Liver (tissue), 9 donors: ENCODE results near the gene CRB2. TPM values are rescaled to one million over a fixed set of nuclear protein-coding genes. Genes with fewer than 3 reads are reported as not detected.
A peak's percentile ranks its signal among the peaks of the same experiment; 100 is the strongest.

Source experiments
- DNase-seq: peaks from one replicate; pipeline ENCODE4 v3.0.0-alpha.2; 2017; ENCODE audit warnings: low spot score
- H3K27ac ChIP-seq, 2 donors: one replicate each; pipeline ENCODE4 v1.7.0; 2013; ENCODE audit warnings: inconsistent platforms in 2 of 2, low read length in 2 of 2, control low read depth in 1 of 2, low read depth in 1 of 2, mild to moderate bottlenecking in 1 of 2
- H3K27me3 ChIP-seq, 4 donors: one replicate each; pipeline versions ENCODE4 v1.6.1 to v1.7.0; 2013; ENCODE audit warnings: low read length in 3 of 4, inconsistent platforms in 1 of 4, mild to moderate bottlenecking in 1 of 4, moderate library complexity in 1 of 4; ENCODE audit not compliant: control insufficient read depth in 4 of 4, insufficient read depth in 4 of 4
- H3K36me3 ChIP-seq, 4 donors: one replicate each; pipeline versions ENCODE4 v1.6.1 to v1.7.0; 2013; ENCODE audit warnings: low read length in 3 of 4, mild to moderate bottlenecking in 3 of 4, low read depth in 1 of 4, moderate library complexity in 1 of 4; ENCODE audit not compliant: control insufficient read depth in 4 of 4, insufficient read depth in 3 of 4
- H3K4me1 ChIP-seq, 4 donors: one replicate each; pipeline versions ENCODE4 v1.6.1 to v1.7.0; 2013; ENCODE audit warnings: low read length in 3 of 4, mild to moderate bottlenecking in 3 of 4, moderate library complexity in 1 of 4; ENCODE audit not compliant: control insufficient read depth in 4 of 4, insufficient read depth in 4 of 4
- H3K4me3 ChIP-seq, 3 donors: one replicate each; pipeline versions ENCODE4 v1.6.1 to v1.7.0; 2013; ENCODE audit warnings: low read length in 3 of 3, control low read depth in 1 of 3, low read depth in 1 of 3, mild to moderate bottlenecking in 1 of 3
- H3K9ac ChIP-seq, 2 donors: one replicate each; pipeline ENCODE4 v1.7.0; 2013; ENCODE audit warnings: low read length in 2 of 2, mild to moderate bottlenecking in 2 of 2, moderate library complexity in 2 of 2, control low read depth in 1 of 2, low read depth in 1 of 2
- H3K9me3 ChIP-seq, 4 donors: one replicate each; pipeline versions ENCODE4 v1.6.1 to v1.7.0; 2013; ENCODE audit warnings: low read length in 3 of 4; ENCODE audit not compliant: control insufficient read depth in 4 of 4
- EGR1 ChIP-seq, 2 donors: IDR thresholded peaks; 2 replicates each; pipeline ENCODE4 v1.6.1; 2016 to 2018; ENCODE audit warnings: antibody characterized with exemption in 2 of 2, low read depth in 2 of 2
- FOXA1 ChIP-seq: IDR thresholded peaks from 2 replicates; pipeline ENCODE4 v1.6.1; 2016; ENCODE audit warnings: antibody characterized with exemption
- FOXA2 ChIP-seq: IDR thresholded peaks from 2 replicates; pipeline ENCODE4 v1.6.1; 2016; ENCODE audit warnings: antibody characterized with exemption
- GABPA ChIP-seq, 2 donors: IDR thresholded peaks in 1 of 2; conservative IDR thresholded peaks in 1 of 2; 2 replicates each; pipeline ENCODE4 v1.6.1; 2016; ENCODE audit warnings: antibody characterized with exemption in 2 of 2, mild to moderate bottlenecking in 1 of 2, moderate library complexity in 1 of 2
- HNF4G ChIP-seq: IDR thresholded peaks from 2 replicates; pipeline ENCODE4 v1.6.1; 2016; ENCODE audit warnings: antibody characterized with exemption
- JUND ChIP-seq, 2 donors: IDR thresholded peaks; 2 replicates each; pipeline ENCODE4 v1.6.1; 2016; ENCODE audit warnings: antibody characterized with exemption in 2 of 2
- NR2F2 ChIP-seq: IDR thresholded peaks from 2 replicates; pipeline ENCODE4 v1.6.1; 2016; ENCODE audit warnings: antibody characterized with exemption
- RAD21 ChIP-seq, 2 donors: IDR thresholded peaks; 2 replicates each; pipeline ENCODE4 v1.6.1; 2016; ENCODE audit warnings: antibody characterized with exemption in 2 of 2, mild to moderate bottlenecking in 2 of 2
- RXRA ChIP-seq, 2 donors: IDR thresholded peaks; 2 replicates each; pipeline ENCODE4 v1.6.1; 2017 to 2018; ENCODE audit warnings: antibody characterized with exemption in 2 of 2, mild to moderate bottlenecking in 1 of 2
- SP1 ChIP-seq: IDR thresholded peaks from 2 replicates; pipeline ENCODE4 v1.6.1; 2018; ENCODE audit warnings: antibody characterized with exemption, mild to moderate bottlenecking
- TAF1 ChIP-seq: conservative IDR thresholded peaks from 2 replicates; pipeline ENCODE4 v1.6.1; 2016; ENCODE audit warnings: antibody characterized with exemption, mild to moderate bottlenecking
- YY1 ChIP-seq: IDR thresholded peaks from 2 replicates; pipeline ENCODE4 v1.6.1; 2016; ENCODE audit warnings: antibody characterized with exemption, mild to moderate bottlenecking
- WGBS: extraction: QIAGEN DNeasy Blood & Tissue Kit; methylation state at CpG from one replicate; pipeline ENCODE4 v1.1.7; 2013; 5-methylcytosine and 5-hydroxymethylcytosine counted together
- polyA plus RNA-seq, 2 donors: library from polyadenylated mRNA; stranded (reverse) in 1 of 2; unstranded in 1 of 2; fragments of 200-250 nt in 1 of 2; fragments of >200 nt in 1 of 2; fragmentation: Nextera tagmentation in 1 of 2; extraction: Ambion mirVana in 1 of 2; gene quantifications; one replicate each; pipeline versions ENCODE4 v1.2.1 to v1.2.3, GENCODE V29; 2013 to 2015
- total RNA-seq, 2 donors: library from RNA; depleted of rRNA; stranded (reverse); fragments of >200 nt; gene quantifications; one replicate each; pipeline ENCODE4 v1.2.3, GENCODE V29; 2014
- TF ChIP-seq, protein P1 (sequence below): IDR thresholded peaks from 2 replicates; pipeline ENCODE4 v1.6.1; 2016; ENCODE audit warnings: antibody characterized with exemption
- TF ChIP-seq, protein P2 (sequence below): fragments of 150-350 bp; IDR thresholded peaks from 2 replicates; pipeline ENCODE4 v1.5.1; 2017; ENCODE audit warnings: improper control_type of control experiment, low read depth, low read length; ENCODE audit not compliant: missing input control
- TF ChIP-seq, protein P3 (sequence below): IDR thresholded peaks from 2 replicates; pipeline ENCODE4 v1.6.1; 2016; ENCODE audit warnings: antibody characterized with exemption
- TF ChIP-seq, protein P4 (sequence below): IDR thresholded peaks from 2 replicates; pipeline ENCODE4 v1.6.1; 2016; ENCODE audit warnings: antibody characterized with exemption, mild to moderate bottlenecking
- TF ChIP-seq, protein P5 (sequence below): IDR thresholded peaks from 2 replicates; pipeline ENCODE4 v1.6.1; 2016; ENCODE audit warnings: antibody characterized with exemption
- donor health status: healthy.
- donor health status: healthy.
- donor health status: healthy.
- donor health status: healthy.
- donor health status: healthy.

CRB2 gene
- total and polyA plus RNA-seq, 4 donors, result 1.7 TPM; not detected in 3

DNA sequence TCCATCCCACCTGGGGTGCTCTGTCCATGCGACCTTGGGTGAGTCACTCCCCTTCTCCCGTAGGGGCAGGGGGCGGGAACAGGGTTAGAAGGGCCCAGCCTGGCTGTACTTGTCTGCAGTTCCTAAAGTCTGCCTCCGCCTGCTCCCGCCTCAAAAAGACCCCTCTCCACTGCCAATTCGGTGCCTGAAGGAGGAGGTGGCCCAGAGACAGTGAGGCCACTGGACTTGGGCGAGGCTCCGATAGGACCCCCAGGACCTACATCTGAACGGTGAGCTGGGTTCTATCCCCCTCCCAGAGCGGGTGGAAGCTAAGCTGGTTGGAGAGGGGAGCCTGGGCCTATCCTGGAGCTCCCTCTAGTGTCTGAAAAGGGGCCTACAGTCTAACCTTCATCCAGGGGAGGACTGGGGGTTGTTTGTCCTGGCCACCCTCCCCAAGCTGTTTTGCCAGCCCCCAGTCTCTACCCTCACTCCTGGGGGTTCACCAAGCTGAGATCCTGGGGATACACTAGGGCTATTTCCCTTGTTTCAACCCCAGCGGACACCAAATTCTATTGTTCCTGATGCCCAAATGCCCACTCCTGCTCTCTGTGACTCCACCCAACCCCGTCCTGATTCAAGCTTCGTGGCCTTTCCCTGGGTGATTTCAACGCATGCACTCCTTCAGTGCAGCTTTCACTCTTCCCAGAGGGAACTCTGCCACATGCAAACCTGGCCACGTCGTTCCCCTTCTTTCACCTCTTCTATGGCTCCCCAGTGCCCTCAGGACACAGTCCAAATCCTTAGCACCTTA is 6.1 kb upstream of the CRB2 start:
- peak; percentile 76 for DNase-seq
- H3K27me3 ChIP-seq, result no peaks in the 10 kb centered on the region
- no peaks in the 10 kb centered on the region for H3K9me3 ChIP-seq
- no peak overlapping the region for H3K9ac ChIP-seq
- H3K4me1 ChIP-seq, result peaks cover 0 to 13% (median 8%) of the 10 kb centered on the region in 4 donors
- H3K36me3 ChIP-seq, result no peaks in the 10 kb centered on the region
- 24% methylated on average over 16 of the region's 16 CpGs for WGBS
- no peak overlapping the region for H3K4me3 ChIP-seq
- H3K27ac ChIP-seq, result no peak overlapping the region
- no peak for TF ChIP-seq RXRA (IDR thresholded peaks at IDR 0.05)
- peak; percentile 98 to 99 for TF ChIP-seq RAD21 (IDR thresholded peaks at IDR 0.05)
- TF ChIP-seq JUND (IDR thresholded peaks at IDR 0.05), result no peak
- TF ChIP-seq, protein P1, sequence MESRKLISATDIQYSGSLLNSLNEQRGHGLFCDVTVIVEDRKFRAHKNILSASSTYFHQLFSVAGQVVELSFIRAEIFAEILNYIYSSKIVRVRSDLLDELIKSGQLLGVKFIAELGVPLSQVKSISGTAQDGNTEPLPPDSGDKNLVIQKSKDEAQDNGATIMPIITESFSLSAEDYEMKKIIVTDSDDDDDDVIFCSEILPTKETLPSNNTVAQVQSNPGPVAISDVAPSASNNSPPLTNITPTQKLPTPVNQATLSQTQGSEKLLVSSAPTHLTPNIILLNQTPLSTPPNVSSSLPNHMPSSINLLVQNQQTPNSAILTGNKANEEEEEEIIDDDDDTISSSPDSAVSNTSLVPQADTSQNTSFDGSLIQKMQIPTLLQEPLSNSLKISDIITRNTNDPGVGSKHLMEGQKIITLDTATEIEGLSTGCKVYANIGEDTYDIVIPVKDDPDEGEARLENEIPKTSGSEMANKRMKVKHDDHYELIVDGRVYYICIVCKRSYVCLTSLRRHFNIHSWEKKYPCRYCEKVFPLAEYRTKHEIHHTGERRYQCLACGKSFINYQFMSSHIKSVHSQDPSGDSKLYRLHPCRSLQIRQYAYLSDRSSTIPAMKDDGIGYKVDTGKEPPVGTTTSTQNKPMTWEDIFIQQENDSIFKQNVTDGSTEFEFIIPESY, result no peak
- TF ChIP-seq, protein P2, sequence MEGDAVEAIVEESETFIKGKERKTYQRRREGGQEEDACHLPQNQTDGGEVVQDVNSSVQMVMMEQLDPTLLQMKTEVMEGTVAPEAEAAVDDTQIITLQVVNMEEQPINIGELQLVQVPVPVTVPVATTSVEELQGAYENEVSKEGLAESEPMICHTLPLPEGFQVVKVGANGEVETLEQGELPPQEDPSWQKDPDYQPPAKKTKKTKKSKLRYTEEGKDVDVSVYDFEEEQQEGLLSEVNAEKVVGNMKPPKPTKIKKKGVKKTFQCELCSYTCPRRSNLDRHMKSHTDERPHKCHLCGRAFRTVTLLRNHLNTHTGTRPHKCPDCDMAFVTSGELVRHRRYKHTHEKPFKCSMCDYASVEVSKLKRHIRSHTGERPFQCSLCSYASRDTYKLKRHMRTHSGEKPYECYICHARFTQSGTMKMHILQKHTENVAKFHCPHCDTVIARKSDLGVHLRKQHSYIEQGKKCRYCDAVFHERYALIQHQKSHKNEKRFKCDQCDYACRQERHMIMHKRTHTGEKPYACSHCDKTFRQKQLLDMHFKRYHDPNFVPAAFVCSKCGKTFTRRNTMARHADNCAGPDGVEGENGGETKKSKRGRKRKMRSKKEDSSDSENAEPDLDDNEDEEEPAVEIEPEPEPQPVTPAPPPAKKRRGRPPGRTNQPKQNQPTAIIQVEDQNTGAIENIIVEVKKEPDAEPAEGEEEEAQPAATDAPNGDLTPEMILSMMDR, result peak; percentile 95

DNA sequence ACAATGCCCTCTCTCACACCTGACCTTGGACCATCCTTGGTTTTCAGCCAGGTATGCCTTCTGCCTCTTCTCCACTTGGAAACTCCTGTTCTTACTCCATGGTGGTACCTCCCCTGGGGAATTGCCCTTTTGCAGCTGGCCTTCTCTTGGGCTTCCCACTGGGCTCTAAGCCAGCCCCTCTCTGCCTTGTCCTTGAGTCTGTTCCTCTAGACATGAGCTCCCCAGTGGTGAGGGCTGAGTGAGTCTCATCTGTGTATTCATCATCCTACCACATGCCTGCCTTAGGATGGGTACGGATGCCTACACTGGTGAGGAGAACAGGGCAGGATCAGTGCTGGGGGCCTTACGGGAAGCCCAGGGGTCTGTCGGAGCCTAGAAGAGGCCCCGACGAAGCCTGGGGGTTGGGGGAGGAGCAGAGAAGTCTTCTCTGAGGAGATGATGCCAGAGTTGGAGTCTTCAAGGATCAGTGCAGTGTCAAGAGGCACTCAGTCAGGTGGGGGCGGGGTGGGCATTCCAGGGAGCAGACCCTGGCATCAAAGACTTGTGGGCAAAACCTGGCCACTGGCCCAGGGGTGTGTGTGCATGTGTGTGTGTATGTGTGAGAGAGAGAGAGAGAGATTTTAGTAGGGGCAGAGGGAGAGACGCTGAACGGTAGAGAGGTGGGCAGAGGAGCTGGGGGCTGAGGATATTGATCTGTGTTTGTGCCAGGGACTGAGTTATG is 5.2 kb upstream of the CRB2 start:
- 81% methylated on average over 8 of the region's 8 CpGs for WGBS
- H3K4me1 ChIP-seq, result peaks cover 0 to 13% (median 8%) of the 10 kb centered on the region in 4 donors
- DNase-seq, result no peak
- no peak for TF ChIP-seq HNF4G
- no peak for TF ChIP-seq FOXA2
- TF ChIP-seq, protein P3, sequence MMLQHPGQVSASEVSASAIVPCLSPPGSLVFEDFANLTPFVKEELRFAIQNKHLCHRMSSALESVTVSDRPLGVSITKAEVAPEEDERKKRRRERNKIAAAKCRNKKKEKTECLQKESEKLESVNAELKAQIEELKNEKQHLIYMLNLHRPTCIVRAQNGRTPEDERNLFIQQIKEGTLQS, result no peak
- TF ChIP-seq GABPA (IDR thresholded peaks at IDR 0.05 in 1 of 2, conservative IDR thresholded peaks at IDR 0.05 in 1 of 2), result no peak
- TF ChIP-seq, protein P1, result no peak
- no peak for TF ChIP-seq NR2F2
- TF ChIP-seq, protein P4, sequence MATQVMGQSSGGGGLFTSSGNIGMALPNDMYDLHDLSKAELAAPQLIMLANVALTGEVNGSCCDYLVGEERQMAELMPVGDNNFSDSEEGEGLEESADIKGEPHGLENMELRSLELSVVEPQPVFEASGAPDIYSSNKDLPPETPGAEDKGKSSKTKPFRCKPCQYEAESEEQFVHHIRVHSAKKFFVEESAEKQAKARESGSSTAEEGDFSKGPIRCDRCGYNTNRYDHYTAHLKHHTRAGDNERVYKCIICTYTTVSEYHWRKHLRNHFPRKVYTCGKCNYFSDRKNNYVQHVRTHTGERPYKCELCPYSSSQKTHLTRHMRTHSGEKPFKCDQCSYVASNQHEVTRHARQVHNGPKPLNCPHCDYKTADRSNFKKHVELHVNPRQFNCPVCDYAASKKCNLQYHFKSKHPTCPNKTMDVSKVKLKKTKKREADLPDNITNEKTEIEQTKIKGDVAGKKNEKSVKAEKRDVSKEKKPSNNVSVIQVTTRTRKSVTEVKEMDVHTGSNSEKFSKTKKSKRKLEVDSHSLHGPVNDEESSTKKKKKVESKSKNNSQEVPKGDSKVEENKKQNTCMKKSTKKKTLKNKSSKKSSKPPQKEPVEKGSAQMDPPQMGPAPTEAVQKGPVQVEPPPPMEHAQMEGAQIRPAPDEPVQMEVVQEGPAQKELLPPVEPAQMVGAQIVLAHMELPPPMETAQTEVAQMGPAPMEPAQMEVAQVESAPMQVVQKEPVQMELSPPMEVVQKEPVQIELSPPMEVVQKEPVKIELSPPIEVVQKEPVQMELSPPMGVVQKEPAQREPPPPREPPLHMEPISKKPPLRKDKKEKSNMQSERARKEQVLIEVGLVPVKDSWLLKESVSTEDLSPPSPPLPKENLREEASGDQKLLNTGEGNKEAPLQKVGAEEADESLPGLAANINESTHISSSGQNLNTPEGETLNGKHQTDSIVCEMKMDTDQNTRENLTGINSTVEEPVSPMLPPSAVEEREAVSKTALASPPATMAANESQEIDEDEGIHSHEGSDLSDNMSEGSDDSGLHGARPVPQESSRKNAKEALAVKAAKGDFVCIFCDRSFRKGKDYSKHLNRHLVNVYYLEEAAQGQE, result no peak
- TF ChIP-seq EGR1 (IDR thresholded peaks at IDR 0.05; ENCODE audit: low read depth in 2 of 2), result no peak
- no peak for TF ChIP-seq TAF1
- TF ChIP-seq YY1, result no peak
- TF ChIP-seq, protein P5, sequence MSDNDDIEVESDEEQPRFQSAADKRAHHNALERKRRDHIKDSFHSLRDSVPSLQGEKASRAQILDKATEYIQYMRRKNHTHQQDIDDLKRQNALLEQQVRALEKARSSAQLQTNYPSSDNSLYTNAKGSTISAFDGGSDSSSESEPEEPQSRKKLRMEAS, result no peak
- no peak for TF ChIP-seq SP1
- TF ChIP-seq FOXA1, result no peak
- H3K27me3 ChIP-seq, result no peaks in the 10 kb centered on the region
- no peaks in the 10 kb centered on the region for H3K9me3 ChIP-seq
- H3K4me3 ChIP-seq, result no peak overlapping the region
- H3K9ac ChIP-seq, result no peak overlapping the region
- no peak overlapping the region for H3K27ac ChIP-seq
- H3K36me3 ChIP-seq, result no peaks in the 10 kb centered on the region
